A549 (cell line): ENCODE data around the gene SRPRA.

ENCODE experiments used
- EP300 ChIP-seq, 2 experiments: fragments of >200 bp; sonication (Bioruptor Twin); formaldehyde crosslinking; IDR thresholded peaks; 2 replicates in 1 of 2; 3 replicates in 1 of 2; pipeline ENCODE4 v1.6.1; 2016 to 2017
- JUNB ChIP-seq: fragments of >200 bp; sonication (Bioruptor Twin); formaldehyde crosslinking; IDR thresholded peaks from 2 replicates; pipeline ENCODE4 v1.6.1; 2016
- POLR2AphosphoS2 ChIP-seq: conservative IDR thresholded peaks from 2 replicates; pipeline ENCODE4 v1.6.1; 2012; ENCODE audit warnings: low read length, improper control_type of control experiment, inconsistent platforms
- SMC3 ChIP-seq: fragments of >200 bp; sonication (Bioruptor Twin); formaldehyde crosslinking; IDR thresholded peaks from 3 replicates; pipeline ENCODE4 v1.6.1; 2018; ENCODE audit warnings: inconsistent platforms
- TP53 ChIP-seq: fragments of 250-450 bp; sonication (Bioruptor Pico); IDR thresholded peaks from 2 replicates; pipeline ENCODE4 v1.5.0; 2021; ENCODE audit warnings: mild to moderate bottlenecking, moderate library complexity
- TF ChIP-seq, protein P1 (sequence below): fragments of >200 bp; sonication (Bioruptor Twin); formaldehyde crosslinking; IDR thresholded peaks from 3 replicates; pipeline ENCODE4 v1.5.1; 2016
- TF ChIP-seq, protein P2 (sequence below): IDR thresholded peaks from 2 replicates; pipeline ENCODE4 v1.6.1; 2012
- TF ChIP-seq, protein P3 (sequence below): fragments of 200-600 bp; sonication (generic); IDR thresholded peaks from 2 replicates; pipeline ENCODE4 v1.6.1; 2016; ENCODE audit warnings: antibody characterized with exemption, mild to moderate bottlenecking, moderate library complexity

GRCh38 chr11:126308271-126308671 is 39.6 kb upstream of the SRPRA start:
- TF ChIP-seq EP300 (IDR thresholded peaks at IDR 0.05): no peak
- TF ChIP-seq, protein P1, sequence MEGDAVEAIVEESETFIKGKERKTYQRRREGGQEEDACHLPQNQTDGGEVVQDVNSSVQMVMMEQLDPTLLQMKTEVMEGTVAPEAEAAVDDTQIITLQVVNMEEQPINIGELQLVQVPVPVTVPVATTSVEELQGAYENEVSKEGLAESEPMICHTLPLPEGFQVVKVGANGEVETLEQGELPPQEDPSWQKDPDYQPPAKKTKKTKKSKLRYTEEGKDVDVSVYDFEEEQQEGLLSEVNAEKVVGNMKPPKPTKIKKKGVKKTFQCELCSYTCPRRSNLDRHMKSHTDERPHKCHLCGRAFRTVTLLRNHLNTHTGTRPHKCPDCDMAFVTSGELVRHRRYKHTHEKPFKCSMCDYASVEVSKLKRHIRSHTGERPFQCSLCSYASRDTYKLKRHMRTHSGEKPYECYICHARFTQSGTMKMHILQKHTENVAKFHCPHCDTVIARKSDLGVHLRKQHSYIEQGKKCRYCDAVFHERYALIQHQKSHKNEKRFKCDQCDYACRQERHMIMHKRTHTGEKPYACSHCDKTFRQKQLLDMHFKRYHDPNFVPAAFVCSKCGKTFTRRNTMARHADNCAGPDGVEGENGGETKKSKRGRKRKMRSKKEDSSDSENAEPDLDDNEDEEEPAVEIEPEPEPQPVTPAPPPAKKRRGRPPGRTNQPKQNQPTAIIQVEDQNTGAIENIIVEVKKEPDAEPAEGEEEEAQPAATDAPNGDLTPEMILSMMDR: no peak
- TF ChIP-seq SMC3: no peak
- no peak for TF ChIP-seq JUNB
- TF ChIP-seq TP53 (CRISPR knock-in tag): no peak
- TF ChIP-seq, protein P2, sequence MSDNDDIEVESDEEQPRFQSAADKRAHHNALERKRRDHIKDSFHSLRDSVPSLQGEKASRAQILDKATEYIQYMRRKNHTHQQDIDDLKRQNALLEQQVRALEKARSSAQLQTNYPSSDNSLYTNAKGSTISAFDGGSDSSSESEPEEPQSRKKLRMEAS: no peak
- TF ChIP-seq POLR2AphosphoS2: no peak
- TF ChIP-seq, protein P3, sequence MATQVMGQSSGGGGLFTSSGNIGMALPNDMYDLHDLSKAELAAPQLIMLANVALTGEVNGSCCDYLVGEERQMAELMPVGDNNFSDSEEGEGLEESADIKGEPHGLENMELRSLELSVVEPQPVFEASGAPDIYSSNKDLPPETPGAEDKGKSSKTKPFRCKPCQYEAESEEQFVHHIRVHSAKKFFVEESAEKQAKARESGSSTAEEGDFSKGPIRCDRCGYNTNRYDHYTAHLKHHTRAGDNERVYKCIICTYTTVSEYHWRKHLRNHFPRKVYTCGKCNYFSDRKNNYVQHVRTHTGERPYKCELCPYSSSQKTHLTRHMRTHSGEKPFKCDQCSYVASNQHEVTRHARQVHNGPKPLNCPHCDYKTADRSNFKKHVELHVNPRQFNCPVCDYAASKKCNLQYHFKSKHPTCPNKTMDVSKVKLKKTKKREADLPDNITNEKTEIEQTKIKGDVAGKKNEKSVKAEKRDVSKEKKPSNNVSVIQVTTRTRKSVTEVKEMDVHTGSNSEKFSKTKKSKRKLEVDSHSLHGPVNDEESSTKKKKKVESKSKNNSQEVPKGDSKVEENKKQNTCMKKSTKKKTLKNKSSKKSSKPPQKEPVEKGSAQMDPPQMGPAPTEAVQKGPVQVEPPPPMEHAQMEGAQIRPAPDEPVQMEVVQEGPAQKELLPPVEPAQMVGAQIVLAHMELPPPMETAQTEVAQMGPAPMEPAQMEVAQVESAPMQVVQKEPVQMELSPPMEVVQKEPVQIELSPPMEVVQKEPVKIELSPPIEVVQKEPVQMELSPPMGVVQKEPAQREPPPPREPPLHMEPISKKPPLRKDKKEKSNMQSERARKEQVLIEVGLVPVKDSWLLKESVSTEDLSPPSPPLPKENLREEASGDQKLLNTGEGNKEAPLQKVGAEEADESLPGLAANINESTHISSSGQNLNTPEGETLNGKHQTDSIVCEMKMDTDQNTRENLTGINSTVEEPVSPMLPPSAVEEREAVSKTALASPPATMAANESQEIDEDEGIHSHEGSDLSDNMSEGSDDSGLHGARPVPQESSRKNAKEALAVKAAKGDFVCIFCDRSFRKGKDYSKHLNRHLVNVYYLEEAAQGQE: no peak
